ENCODE data around the gene ABO.

- TF ChIP-seq POLR2A (IDR thresholded peaks at IDR 0.05; ENCODE audit: low read depth, low read length) (no peak), TAF1 (IDR thresholded peaks at IDR 0.05; ENCODE audit: borderline replicate concordance, low read depth, low read length) (no peak)
Observed at GRCh38 chr9:133264235-133264764, 10.7 kb downstream of the ABO start.
